IPS-NIHi7 (cell line): Measurements from ENCODE around the gene MICAL3.
"Not testable (repeated sequence)": the region's sequence is repeated elsewhere in the genome, so short reads cannot be mapped to it uniquely, and the experiment has no call there.

Source experiments
- DNase-seq: peaks from one replicate; pipeline ENCODE4 v3.0.0; 2012; ENCODE audit warnings: mixed read lengths; ENCODE audit errors: extremely low spot score

Gene MICAL3

GRCh38 chr22:18033204-18033998, 9.0 kb upstream of the MICAL3 start:
- no peak for DNase-seq

- no peak for DNase-seq
These were observed 8.2 kb upstream of the MICAL3 start for GRCh38 chr22:18032455-18033101.

DNA sequence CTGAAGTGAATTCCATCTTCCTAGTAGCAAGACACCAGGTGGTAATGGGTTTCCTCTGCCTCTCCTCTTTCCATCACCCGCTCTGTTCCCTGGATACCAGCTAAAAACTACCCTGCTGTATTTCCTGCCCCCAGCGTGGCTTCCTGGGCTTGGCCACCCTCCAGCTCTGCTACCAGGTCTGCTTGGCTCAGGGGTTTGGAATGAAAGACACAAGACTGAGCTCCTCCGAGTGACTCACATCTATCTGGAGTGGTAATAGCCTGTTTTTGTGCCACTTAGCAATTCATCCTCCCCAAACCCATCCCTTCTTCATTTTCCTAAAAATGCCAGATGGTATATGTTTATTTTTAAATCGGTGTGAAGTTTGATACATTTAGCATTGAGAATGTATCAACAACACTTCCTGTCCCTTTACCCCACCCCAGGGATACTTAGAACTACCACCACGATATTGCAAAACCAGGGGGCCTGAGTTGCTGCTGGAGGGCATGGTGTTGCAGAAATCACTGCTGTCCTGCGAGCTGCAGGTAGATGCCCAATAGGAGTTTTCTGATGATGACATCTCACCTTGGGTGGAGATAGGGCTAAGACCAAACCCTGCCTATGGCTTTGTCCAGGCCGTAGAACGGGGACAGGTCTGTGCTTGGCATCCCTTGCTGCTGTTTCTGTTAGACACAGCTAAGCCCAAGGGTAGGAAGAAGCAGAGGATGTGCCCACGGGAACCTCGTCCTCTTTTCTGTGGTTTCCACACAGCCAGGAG, 7.5 kb upstream of the MICAL3 start:
- DNase-seq, result peak; percentile 7

DNA sequence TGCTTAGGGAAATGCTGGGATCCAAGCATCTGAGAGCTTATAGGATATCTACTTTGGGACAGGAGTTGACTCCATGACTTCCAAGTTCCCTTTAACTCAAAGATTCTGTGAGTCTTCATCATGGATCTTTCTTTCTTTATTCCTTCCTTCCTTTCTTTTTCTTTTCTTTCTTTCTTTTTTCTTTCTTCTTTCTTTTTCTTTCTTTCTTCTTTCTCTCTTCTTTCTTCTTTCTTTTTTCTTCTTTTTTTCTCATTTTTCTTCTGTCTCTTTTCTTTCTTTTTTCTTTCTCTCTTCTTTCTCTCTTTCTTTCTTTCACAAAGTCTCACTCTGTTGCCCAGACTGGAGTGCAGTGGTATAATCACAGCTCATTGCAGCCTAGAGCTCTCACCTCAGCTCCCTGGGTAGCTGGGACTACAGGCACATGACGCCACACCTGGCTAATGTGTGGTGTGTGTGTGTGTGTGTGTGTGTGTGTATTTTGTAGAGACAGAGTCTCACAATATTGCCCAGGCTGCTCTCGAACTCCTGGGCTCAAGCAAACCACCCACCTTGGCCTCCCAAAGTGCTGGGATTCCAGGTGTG, 5.4 kb upstream of the MICAL3 start:
- no peak for DNase-seq

DNA sequence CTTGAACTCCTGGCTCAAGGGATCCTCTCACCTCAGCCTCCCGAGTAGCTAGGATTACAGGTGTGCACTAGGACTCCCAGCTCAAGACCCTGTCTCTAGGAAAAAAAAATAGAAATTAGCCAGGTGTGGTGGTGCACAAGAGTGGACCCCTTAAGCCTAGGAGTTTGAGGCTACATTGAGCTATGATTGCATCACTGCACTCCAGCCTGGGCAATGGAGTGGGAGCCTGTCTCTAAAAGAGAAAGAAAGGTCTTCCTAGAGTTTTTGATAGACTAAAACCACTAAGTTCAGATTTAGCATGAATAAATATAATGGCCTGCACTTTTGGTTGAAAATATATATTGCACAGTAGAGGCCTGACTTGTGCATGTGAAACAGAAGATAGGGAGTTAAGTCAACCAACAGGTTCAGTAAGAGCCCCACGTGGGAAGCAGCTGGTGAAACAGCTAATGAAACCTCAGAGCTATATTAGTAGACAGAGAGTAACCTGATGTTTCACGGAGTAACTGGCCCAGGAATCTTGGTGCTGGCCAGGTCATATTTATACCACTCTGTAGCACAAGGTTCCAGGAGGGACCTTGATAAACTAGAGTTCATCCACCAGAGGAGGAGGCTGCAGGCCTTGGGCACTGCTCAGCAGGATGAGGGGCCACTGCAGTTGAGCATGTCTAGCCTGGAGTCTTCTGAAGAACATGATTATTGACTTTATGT, 4.6 kb upstream of the MICAL3 start:
- DNase-seq, result no peak

- not testable (repeated sequence) for DNase-seq
These were observed 1.5 kb upstream of the MICAL3 start for GRCh38 chr22:18025898-18026297.

- peak; percentile 8 for DNase-seq
These were observed 777 bp upstream of the MICAL3 start for GRCh38 chr22:18024956-18025720.

DNA sequence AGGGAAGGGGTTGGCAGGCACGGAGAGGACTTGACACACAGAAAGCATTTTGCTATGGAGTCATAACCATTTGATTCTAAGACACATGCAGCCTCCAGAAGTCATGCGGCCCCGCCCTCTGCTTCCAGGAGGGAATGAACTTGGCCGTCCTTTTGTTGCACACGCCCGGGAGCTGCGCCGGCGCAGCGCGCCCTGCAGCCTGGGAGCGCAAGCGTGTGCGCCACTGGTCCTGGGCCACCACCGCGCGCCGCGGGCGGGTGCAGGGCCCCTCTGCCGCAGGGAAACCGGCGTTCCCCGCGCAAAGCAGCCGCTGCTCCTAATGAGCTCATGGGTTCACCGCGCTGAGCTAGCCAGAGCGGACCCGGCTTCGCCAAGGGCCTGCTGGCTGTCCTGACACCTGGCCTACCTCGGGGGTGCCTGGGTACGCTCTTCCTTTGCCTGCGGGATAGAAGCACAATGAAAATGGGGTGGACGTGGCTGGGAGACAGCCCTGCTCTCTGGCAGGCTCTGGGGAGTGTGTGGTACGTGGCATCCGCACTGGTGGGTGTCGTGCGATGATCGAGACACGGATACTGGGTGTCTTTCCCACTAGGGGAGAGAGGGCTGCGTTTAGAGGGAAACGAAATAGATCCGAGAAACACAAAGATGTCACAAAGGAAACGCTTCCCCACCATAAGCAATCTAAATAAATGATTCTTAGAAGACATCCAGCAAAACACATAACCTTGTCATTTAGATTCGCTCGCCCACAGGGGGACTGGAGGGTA, 669 bp downstream of the MICAL3 start:
- DNase-seq, result peak; percentile 84

DNA sequence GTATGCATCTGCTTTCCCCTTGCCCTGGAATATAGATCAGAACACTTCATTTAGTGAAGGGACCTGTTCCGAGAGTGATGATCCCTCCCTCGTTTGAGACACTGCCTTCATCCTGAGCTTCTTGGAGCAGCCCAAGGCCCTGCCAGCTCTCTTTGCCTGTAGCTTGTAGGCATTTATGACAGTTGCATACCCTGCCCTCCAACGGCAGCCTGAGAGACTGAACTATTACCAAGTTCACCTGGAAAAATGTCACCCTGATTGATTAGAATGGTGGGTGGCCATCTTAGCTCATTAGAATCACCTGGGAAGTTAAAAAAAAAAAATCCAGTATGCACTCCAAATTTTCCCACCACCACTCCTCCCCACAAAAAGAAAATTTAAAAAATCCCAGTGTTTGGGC, 1.5 kb downstream of the MICAL3 start:
- DNase-seq, result no peak

GRCh38 chr22:18021431-18021830, 2.9 kb downstream of the MICAL3 start:
- no peak for DNase-seq

DNA sequence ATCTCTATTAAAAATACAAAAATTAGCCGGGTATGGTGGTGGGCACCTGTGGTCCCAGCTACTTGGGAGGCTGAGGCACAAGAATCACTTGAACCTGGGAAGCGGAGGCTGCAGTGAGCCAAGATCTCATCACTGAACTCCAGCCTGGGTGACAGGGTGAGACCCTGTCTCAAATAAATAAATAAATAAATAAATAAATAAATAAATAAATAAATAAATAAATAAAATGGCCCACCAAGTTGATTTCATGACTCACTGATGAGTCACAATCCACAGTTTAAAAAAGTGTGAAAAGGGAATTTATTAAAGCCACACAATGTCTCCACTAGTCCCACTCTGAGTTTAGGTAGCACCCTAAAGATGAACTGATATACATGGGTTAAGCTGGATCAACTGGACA, 3.6 kb downstream of the MICAL3 start:
- not testable (repeated sequence) for DNase-seq

DNA sequence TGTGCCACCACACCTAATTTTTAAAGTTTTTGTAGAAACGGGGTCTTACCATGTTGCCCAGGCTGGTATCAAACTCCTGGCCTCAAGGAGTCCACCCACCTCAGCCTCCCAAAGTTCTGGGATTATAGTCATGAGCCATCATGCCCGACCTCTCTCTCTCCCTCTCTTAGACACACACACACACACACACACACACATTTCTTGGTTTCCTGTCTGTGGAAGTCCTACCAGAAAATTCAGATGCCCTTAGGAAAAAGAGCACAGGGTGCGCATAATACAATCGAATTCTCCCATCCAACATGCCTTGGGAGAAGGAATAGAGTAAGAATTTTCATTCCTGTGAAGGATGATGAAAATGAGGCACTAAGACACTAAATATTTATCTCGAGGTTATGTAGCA, 10.4 kb downstream of the MICAL3 start:
- no peak for DNase-seq

- no peak for DNase-seq
These were observed 10.9 kb downstream of the MICAL3 start for GRCh38 chr22:18013436-18013835.

DNA sequence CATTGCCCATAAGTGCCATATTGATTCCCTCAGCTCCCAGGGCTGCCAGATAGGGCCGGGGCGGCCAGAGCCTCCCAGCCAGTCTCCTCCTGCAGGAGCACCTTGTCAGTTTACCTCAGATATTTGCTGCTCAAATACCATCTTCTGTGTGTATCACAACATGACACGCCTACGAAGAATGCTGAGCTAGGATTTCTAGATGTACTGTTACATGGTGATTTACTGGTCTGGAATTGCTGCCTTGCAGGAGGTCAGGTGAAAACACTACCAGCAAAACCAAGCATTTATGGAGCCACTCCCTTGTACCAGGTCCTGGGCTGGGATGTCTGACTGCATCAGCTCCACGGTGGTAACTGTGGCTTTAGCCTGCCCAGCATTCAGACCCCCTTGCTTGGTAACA, 11.8 kb downstream of the MICAL3 start:
- DNase-seq, result no peak

DNA sequence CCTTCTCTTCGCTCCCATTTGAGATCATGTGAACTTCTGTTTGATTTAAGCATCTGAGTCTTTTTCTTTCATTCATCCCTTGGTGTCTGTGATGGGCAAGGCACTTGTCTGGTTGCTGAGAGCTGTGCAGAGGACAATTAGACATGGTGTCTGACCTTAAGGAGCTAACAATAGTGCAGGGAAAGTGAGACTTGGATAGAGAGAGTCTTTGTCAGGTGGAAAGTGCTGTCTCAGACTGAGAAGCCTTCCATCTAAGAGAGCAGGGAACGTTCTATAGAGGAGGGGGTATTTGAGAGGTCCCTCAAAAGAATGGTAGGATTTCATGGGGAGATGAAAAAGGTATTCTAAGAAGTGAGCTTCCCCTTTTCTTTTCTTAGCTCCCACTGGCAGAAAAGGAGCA, 14.1 kb downstream of the MICAL3 start:
- no peak for DNase-seq

DNA sequence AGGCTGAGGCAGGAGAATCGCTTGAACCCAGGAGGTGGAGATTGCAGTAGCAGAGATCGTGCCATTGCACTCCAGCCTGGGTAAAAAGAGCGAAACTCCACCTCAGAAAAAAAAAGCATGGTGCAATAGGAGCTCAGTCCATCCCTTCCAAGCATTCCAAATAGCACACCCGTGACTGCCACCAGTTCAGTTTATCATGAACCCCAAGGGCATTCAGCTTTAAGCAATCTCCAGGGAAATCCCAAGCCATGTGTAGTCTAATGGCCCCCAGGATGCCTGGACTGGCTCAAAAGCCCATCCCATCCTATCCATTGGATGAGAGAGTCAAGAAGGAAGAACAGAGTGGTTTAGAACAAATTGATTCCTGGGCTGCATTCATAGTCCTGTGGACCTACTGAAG, 16.2 kb downstream of the MICAL3 start:
- no peak for DNase-seq

- no peak for DNase-seq
These were observed 19.0 kb downstream of the MICAL3 start for GRCh38 chr22:18005201-18005926.

DNA sequence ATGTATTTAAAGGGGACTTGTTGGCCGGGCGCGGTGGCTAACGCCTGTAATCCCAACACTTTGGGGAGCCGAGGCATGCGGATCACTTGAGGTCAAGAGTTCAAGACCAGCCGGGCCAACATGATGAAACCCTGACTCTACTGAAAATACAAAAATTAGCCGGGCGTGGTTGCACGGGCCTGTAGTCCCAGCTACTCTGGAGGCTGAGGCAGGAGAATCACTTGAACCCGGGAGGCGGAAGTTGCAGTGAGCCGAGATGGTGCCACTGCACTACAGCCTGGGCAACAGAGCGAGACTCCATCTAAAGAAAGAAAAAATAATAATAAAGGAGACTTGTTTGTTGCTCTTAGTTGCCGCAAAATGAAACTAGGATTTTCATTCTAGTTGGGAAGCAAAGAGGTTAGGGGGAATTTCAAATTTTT, 22.5 kb downstream of the MICAL3 start:
- DNase-seq, result not testable (repeated sequence)
